Neural progenitor cell (in vitro differentiated cells): Measurements from ENCODE around the gene KIF1B.

ENCODE experiments used
- CTCF ChIP-seq: fragments of 200-600 bp; sonication (generic); IDR thresholded peaks from 2 replicates; pipeline ENCODE4 v1.5.1; 2017; ENCODE audit warnings: antibody characterized with exemption, mild to moderate bottlenecking
- EZH2 ChIP-seq: fragments of 200-600 bp; sonication (generic); IDR thresholded peaks from 2 replicates; pipeline ENCODE4 v1.6.1; 2017; ENCODE audit warnings: antibody characterized with exemption, mild to moderate bottlenecking, moderate library complexity

GRCh38 chr1:10177876-10178275, 32.5 kb upstream of the KIF1B start:
- TF ChIP-seq CTCF (no peak), EZH2 (no peak)
